HEK293 (cell line): ENCODE data around the gene ZCCHC14.

Experiments
- TCF7L2 ChIP-seq: IDR thresholded peaks from 2 replicates; pipeline ENCODE4 v1.6.1; 2011; ENCODE audit warnings: low read depth, mild to moderate bottlenecking, inconsistent platforms, low read length, moderate library complexity, borderline replicate concordance
- ZBTB7A ChIP-seq: fragments of 450-650 bp; formaldehyde crosslinking; IDR thresholded peaks from 2 replicates; pipeline ENCODE4 v1.5.1; 2016; ENCODE audit warnings: low read depth, missing biosample characterization, missing genetic modification characterization
- ZNF10 ChIP-seq: fragments of 450-650 bp; formaldehyde crosslinking; IDR thresholded peaks from 2 replicates; pipeline ENCODE4 v1.5.1; 2017; ENCODE audit warnings: missing biosample characterization, missing genetic modification characterization
- ZNF18 ChIP-seq: fragments of 450-650 bp; formaldehyde crosslinking; IDR thresholded peaks from 2 replicates; pipeline ENCODE4 v1.5.1; 2016; ENCODE audit warnings: missing biosample characterization, missing genetic modification characterization
- ZNF501 ChIP-seq: fragments of 450-650 bp; formaldehyde crosslinking; IDR thresholded peaks from 2 replicates; pipeline ENCODE4 v1.5.1; 2016; ENCODE audit warnings: missing biosample characterization, missing genetic modification characterization
- ZNF530 ChIP-seq: fragments of 450-650 bp; formaldehyde crosslinking; IDR thresholded peaks from 2 replicates; pipeline ENCODE4 v1.5.1; 2016; ENCODE audit warnings: low read depth, missing biosample characterization, missing genetic modification characterization
- TF ChIP-seq, protein P1 (sequence below): fragments of 450-650 bp; formaldehyde crosslinking; IDR thresholded peaks from 2 replicates; pipeline ENCODE4 v1.5.1; 2016; ENCODE audit warnings: missing biosample characterization, missing genetic modification characterization
- TF ChIP-seq, protein P2 (sequence below): fragments of 450-650 bp; formaldehyde crosslinking; IDR thresholded peaks from 2 replicates; pipeline ENCODE4 v1.5.1; 2016; ENCODE audit warnings: missing biosample characterization, missing genetic modification characterization
- TF ChIP-seq, protein P3 (sequence below): fragments of 450-650 bp; formaldehyde crosslinking; IDR thresholded peaks from 2 replicates; pipeline ENCODE4 v1.5.1; 2016; ENCODE audit warnings: missing biosample characterization, missing genetic modification characterization

- TF ChIP-seq, protein P1, sequence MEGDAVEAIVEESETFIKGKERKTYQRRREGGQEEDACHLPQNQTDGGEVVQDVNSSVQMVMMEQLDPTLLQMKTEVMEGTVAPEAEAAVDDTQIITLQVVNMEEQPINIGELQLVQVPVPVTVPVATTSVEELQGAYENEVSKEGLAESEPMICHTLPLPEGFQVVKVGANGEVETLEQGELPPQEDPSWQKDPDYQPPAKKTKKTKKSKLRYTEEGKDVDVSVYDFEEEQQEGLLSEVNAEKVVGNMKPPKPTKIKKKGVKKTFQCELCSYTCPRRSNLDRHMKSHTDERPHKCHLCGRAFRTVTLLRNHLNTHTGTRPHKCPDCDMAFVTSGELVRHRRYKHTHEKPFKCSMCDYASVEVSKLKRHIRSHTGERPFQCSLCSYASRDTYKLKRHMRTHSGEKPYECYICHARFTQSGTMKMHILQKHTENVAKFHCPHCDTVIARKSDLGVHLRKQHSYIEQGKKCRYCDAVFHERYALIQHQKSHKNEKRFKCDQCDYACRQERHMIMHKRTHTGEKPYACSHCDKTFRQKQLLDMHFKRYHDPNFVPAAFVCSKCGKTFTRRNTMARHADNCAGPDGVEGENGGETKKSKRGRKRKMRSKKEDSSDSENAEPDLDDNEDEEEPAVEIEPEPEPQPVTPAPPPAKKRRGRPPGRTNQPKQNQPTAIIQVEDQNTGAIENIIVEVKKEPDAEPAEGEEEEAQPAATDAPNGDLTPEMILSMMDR (tag by site-specific recombination) = no peak
- TF ChIP-seq, protein P2, sequence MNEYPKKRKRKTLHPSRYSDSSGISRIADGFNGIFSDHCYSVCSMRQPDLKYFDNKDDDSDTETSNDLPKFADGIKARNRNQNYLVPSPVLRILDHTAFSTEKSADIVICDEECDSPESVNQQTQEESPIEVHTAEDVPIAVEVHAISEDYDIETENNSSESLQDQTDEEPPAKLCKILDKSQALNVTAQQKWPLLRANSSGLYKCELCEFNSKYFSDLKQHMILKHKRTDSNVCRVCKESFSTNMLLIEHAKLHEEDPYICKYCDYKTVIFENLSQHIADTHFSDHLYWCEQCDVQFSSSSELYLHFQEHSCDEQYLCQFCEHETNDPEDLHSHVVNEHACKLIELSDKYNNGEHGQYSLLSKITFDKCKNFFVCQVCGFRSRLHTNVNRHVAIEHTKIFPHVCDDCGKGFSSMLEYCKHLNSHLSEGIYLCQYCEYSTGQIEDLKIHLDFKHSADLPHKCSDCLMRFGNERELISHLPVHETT = no peak
- TF ChIP-seq TCF7L2 = no peak
- no peak for TF ChIP-seq ZNF530 (tag by site-specific recombination)
- TF ChIP-seq ZNF501 = no peak
- no peak for TF ChIP-seq ZBTB7A (tag by site-specific recombination)
- no peak for TF ChIP-seq ZNF10
- TF ChIP-seq, protein P3, sequence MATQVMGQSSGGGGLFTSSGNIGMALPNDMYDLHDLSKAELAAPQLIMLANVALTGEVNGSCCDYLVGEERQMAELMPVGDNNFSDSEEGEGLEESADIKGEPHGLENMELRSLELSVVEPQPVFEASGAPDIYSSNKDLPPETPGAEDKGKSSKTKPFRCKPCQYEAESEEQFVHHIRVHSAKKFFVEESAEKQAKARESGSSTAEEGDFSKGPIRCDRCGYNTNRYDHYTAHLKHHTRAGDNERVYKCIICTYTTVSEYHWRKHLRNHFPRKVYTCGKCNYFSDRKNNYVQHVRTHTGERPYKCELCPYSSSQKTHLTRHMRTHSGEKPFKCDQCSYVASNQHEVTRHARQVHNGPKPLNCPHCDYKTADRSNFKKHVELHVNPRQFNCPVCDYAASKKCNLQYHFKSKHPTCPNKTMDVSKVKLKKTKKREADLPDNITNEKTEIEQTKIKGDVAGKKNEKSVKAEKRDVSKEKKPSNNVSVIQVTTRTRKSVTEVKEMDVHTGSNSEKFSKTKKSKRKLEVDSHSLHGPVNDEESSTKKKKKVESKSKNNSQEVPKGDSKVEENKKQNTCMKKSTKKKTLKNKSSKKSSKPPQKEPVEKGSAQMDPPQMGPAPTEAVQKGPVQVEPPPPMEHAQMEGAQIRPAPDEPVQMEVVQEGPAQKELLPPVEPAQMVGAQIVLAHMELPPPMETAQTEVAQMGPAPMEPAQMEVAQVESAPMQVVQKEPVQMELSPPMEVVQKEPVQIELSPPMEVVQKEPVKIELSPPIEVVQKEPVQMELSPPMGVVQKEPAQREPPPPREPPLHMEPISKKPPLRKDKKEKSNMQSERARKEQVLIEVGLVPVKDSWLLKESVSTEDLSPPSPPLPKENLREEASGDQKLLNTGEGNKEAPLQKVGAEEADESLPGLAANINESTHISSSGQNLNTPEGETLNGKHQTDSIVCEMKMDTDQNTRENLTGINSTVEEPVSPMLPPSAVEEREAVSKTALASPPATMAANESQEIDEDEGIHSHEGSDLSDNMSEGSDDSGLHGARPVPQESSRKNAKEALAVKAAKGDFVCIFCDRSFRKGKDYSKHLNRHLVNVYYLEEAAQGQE (tag by site-specific recombination) = no peak
- no peak for TF ChIP-seq ZNF18 (tag by site-specific recombination)
These were observed 83.0 kb downstream of the ZCCHC14 start for GRCh38 chr16:87409781-87410180.
